ENCODE measurements around the gene NUP205.

GRCh38 chr7:135693558-135693957 lies 135.8 kb downstream of the NUP205 start:
- TF ChIP-seq TAF1 (IDR thresholded peaks at IDR 0.05; ENCODE audit: borderline replicate concordance, low read depth, low read length) (no peak), POLR2A (IDR thresholded peaks at IDR 0.05; ENCODE audit: low read depth, low read length) (no peak), POLR2AphosphoS5 (IDR thresholded peaks at IDR 0.05; ENCODE audit: low read depth, low read length) (no peak)

Data from GM12892 (cell line).